GM12801 (cell line): Measurements from ENCODE around the gene USP24.

Source experiments
- CTCF ChIP-seq: IDR thresholded peaks from one replicate; pipeline ENCODE4 v1.5.1; 2011; ENCODE audit warnings: control low read depth; ENCODE audit not compliant: insufficient read length; ENCODE audit errors: extremely low read depth

The USP24 gene

GRCh38 chr1:55203064-55203463 is 12.1 kb downstream of the USP24 start:
- no peak for TF ChIP-seq CTCF

GRCh38 chr1:55200667-55201066 is 14.5 kb downstream of the USP24 start:
- no peak for TF ChIP-seq CTCF

GRCh38 chr1:55198044-55198443 is 17.1 kb downstream of the USP24 start:
- no peak for TF ChIP-seq CTCF

- TF ChIP-seq CTCF = no peak
Observed at GRCh38 chr1:55197099-55197498, 18.1 kb downstream of the USP24 start.

- TF ChIP-seq CTCF = no peak
Observed at GRCh38 chr1:55196433-55197035, 18.6 kb downstream of the USP24 start.

- TF ChIP-seq CTCF = no peak
Observed at GRCh38 chr1:55195521-55196233, 19.5 kb downstream of the USP24 start.

- TF ChIP-seq CTCF = no peak
Observed at GRCh38 chr1:55194851-55195250, 20.3 kb downstream of the USP24 start.
